ENCODE results near the gene C15orf39. TPM values are rescaled to one million over a fixed set of nuclear protein-coding genes. Genes with fewer than 3 reads are reported as not detected.
A peak's percentile ranks its signal among the peaks of the same experiment; 100 is the strongest.

C15orf39 gene
- polyA plus RNA-seq (2012; ENCODE audit: insufficient read depth, insufficient read length, low read depth): 59.8 TPM

GRCh38 chr15:75201616-75202250, at the start of gene C15orf39:
Gene C15orf39 (plus strand): TSS chr15:75201882. CDS start chr15:75206049, 4,167 bp downstream.
- Histone ChIP-seq H3K4me1 (peaks cover 11% of the 10 kb centered on the region), H3K36me3 (peaks cover 10% of the 10 kb centered on the region), H3K9me3 (no peaks in the 10 kb centered on the region), H3K4me3 (ENCODE audit: low read depth, low read length) (peak within 1 kb of the TSS; percentile 91), H3K27me3 (no peaks in the 10 kb centered on the region)
- peak; percentile 82 for DNase-seq
- TF ChIP-seq CTCF (IDR thresholded peaks at IDR 0.05; ENCODE audit: low read depth, low read length): peak; percentile 53

GRCh38 chr15:75152382-75153079, 49.2 kb upstream of the C15orf39 start:
- no peak for DNase-seq
- peaks cover 4% of the 10 kb centered on the region; the same call in 1 of the 2 replicates for H3K4me1 ChIP-seq
- no peaks in the 10 kb centered on the region for H3K36me3 ChIP-seq
- H3K27me3 ChIP-seq: no peaks in the 10 kb centered on the region
- H3K4me3 ChIP-seq (ENCODE audit: low read depth, low read length): no peak overlapping the region
- no peak for TF ChIP-seq CTCF (IDR thresholded peaks at IDR 0.05; ENCODE audit: low read depth, low read length)
- H3K9me3 ChIP-seq: no peaks in the 10 kb centered on the region

- H3K9me3 ChIP-seq: no peaks in the 10 kb centered on the region
- H3K27me3 ChIP-seq: no peaks in the 10 kb centered on the region
- no peak for TF ChIP-seq CTCF (IDR thresholded peaks at IDR 0.05; ENCODE audit: low read depth, low read length)
- peaks cover 4% of the 10 kb centered on the region; the same call in 1 of the 2 replicates for H3K4me1 ChIP-seq
- H3K4me3 ChIP-seq (ENCODE audit: low read depth, low read length): no peak overlapping the region
- DNase-seq: peak; percentile 47
- no peaks in the 10 kb centered on the region for H3K36me3 ChIP-seq
Measured at GRCh38 chr15:75153087-75153486, 48.6 kb upstream of the C15orf39 start.

- no peak overlapping the region for H3K4me3 ChIP-seq (ENCODE audit: low read depth, low read length)
- no peaks in the 10 kb centered on the region for H3K27me3 ChIP-seq
- H3K9me3 ChIP-seq: no peaks in the 10 kb centered on the region
- peaks cover 4% of the 10 kb centered on the region; the same call in 1 of the 2 replicates for H3K4me1 ChIP-seq
- DNase-seq: no peak
- H3K36me3 ChIP-seq: no peaks in the 10 kb centered on the region
- TF ChIP-seq CTCF (IDR thresholded peaks at IDR 0.05; ENCODE audit: low read depth, low read length): no peak
Measured at GRCh38 chr15:75153565-75154276, 48.0 kb upstream of the C15orf39 start.

GRCh38 chr15:75154461-75155062, 47.1 kb upstream of the C15orf39 start:
- TF ChIP-seq CTCF (IDR thresholded peaks at IDR 0.05; ENCODE audit: low read depth, low read length): no peak
- Histone ChIP-seq H3K9me3 (no peaks in the 10 kb centered on the region), H3K4me1 (peaks cover 4% of the 10 kb centered on the region; the same call in 1 of the 2 replicates), H3K36me3 (no peaks in the 10 kb centered on the region), H3K27me3 (no peaks in the 10 kb centered on the region), H3K4me3 (ENCODE audit: low read depth, low read length) (no peak overlapping the region)
- no peak for DNase-seq
